Stimulated activated CD8-positive, alpha-beta memory T cell treated with anti-CD3 and anti-CD28 coated beads, Interleukin-4, amount 100 ng/mL, for 1 hour (primary cell): ENCODE data around the gene ABCC4.

Experiments
- DNase-seq, 2 donors: peaks; one replicate each; pipeline ENCODE4 v3.0.0-alpha.2; 2020; ENCODE audit warnings: low read depth in 2 of 2, low spot score in 1 of 2

ABCC4 gene

GRCh38 chr13:95301183-95301967 lies at the start of gene ABCC4:
Gene ABCC4 (minus strand): TSS chr13:95301451. CDS start chr13:95301314, 137 bp downstream.
- peak in 1 of 2 donors; percentile 10 for DNase-seq

- no peak for DNase-seq
Measured at GRCh38 chr13:95349267-95349666, 48.0 kb upstream of the ABCC4 start.

GRCh38 chr13:95343944-95344343 lies 42.7 kb upstream of the ABCC4 start:
- DNase-seq, result no peak

GRCh38 chr13:95341441-95341840 lies 40.2 kb upstream of the ABCC4 start:
- DNase-seq, result no peak

- no peak for DNase-seq
Measured at GRCh38 chr13:95338905-95339304, 37.7 kb upstream of the ABCC4 start.

GRCh38 chr13:95337597-95337996 lies 36.3 kb upstream of the ABCC4 start:
- no peak for DNase-seq

GRCh38 chr13:95335667-95336066 lies 34.4 kb upstream of the ABCC4 start:
- DNase-seq, result no peak

GRCh38 chr13:95328386-95328785 lies 27.1 kb upstream of the ABCC4 start:
- DNase-seq, result no peak

GRCh38 chr13:95327190-95327589 lies 25.9 kb upstream of the ABCC4 start:
- DNase-seq, result no peak

GRCh38 chr13:95326695-95327094 lies 25.4 kb upstream of the ABCC4 start:
- no peak for DNase-seq

GRCh38 chr13:95325485-95325884 lies 24.2 kb upstream of the ABCC4 start:
- DNase-seq, result no peak

GRCh38 chr13:95323930-95324662 lies 22.8 kb upstream of the ABCC4 start:
- no peak for DNase-seq

GRCh38 chr13:95319551-95320274 lies 18.5 kb upstream of the ABCC4 start:
- no peak for DNase-seq

- no peak for DNase-seq
Measured at GRCh38 chr13:95317039-95317989, 16.1 kb upstream of the ABCC4 start.

- DNase-seq, result no peak
Measured at GRCh38 chr13:95315752-95316151, 14.5 kb upstream of the ABCC4 start.

- DNase-seq, result no peak
Measured at GRCh38 chr13:95307507-95307906, 6.3 kb upstream of the ABCC4 start.

GRCh38 chr13:95304453-95304852 lies 3.2 kb upstream of the ABCC4 start:
- no peak for DNase-seq

GRCh38 chr13:95301968-95302393 lies 730 bp upstream of the ABCC4 start:
- no peak for DNase-seq

GRCh38 chr13:95300625-95301182 lies 547 bp downstream of the ABCC4 start:
- peak in 1 of 2 donors; percentile 25 for DNase-seq

- no peak for DNase-seq
Measured at GRCh38 chr13:95298971-95299621, 2.2 kb downstream of the ABCC4 start.
